ENCODE data around the gene TMEM117. TPM values are rescaled to one million over a fixed set of nuclear protein-coding genes. Genes with fewer than 3 reads are reported as not detected.

TMEM117 gene
- total RNA-seq, 2 experiments from 2014 or later: 0.95 to 0.96 TPM

DNA sequence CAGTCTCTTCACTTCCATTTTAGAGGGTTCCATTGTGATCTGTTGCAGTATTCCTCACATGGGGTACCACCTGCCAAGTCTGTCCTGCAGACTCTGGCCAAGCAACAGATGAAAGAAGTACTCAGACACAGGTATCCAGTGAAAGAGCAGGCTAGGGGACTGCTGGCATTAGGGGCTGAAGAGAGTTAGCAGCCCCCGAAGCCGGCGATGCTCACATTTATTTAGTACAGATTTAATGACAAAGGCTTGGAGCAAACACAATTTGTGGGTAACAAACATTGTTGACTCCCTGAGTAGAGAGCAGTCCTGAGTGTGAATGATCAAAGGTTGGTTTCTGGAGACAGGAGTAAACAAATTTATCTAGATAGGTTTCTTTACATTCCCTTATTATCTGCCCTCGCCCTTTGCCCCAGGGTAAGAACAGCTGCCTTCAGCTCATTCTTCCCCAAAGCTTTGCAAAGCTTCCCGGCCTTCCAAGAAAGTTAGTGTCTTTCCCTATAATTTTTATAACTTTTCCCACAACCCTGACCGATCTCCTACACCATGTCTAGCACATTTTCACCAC is 144.8 kb downstream of the TMEM117 start:
- CTCF ChIA-PET: no interaction called here
- no peak overlapping the region for H3K27ac Mint-ChIP-seq
- POLR2A ChIA-PET: no interaction called here
- ATAC-seq (no peak), DNase-seq (no peak)
- H3K27me3 Mint-ChIP-seq: no peaks in the 10 kb centered on the region
- intact Hi-C loops (cut with micrococcal nuclease): no loop called here
- peaks cover 16% of the 10 kb centered on the region for H3K9me3 Mint-ChIP-seq
- H3K4me3 Mint-ChIP-seq: no peak overlapping the region
- H3K36me3 Mint-ChIP-seq (ENCODE audit: low read depth): peaks cover 9% of the 10 kb centered on the region
- H3K4me1 Mint-ChIP-seq (ENCODE audit: low read depth): no peaks in the 10 kb centered on the region
- TF ChIP-seq, protein P1, sequence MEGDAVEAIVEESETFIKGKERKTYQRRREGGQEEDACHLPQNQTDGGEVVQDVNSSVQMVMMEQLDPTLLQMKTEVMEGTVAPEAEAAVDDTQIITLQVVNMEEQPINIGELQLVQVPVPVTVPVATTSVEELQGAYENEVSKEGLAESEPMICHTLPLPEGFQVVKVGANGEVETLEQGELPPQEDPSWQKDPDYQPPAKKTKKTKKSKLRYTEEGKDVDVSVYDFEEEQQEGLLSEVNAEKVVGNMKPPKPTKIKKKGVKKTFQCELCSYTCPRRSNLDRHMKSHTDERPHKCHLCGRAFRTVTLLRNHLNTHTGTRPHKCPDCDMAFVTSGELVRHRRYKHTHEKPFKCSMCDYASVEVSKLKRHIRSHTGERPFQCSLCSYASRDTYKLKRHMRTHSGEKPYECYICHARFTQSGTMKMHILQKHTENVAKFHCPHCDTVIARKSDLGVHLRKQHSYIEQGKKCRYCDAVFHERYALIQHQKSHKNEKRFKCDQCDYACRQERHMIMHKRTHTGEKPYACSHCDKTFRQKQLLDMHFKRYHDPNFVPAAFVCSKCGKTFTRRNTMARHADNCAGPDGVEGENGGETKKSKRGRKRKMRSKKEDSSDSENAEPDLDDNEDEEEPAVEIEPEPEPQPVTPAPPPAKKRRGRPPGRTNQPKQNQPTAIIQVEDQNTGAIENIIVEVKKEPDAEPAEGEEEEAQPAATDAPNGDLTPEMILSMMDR (IDR thresholded peaks at IDR 0.05): no peak

DNA sequence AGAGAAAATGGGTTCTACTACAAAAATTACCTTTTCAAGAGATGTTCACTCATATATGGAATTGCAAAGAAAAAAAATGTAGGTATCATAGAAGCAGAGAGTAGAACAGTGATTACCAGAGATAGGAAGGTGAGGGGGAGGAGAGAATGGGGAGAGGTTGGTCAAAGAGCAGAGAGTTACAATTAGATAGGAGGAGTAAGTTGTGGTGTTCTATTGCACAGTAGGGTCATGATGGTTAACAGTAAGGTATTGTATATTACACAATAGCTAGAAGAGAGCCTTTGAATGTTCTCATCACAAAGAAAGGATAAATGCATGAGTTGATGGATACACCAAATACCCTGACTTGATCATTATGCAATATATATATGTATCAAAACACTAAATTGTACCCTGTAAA is 145.8 kb downstream of the TMEM117 start:
- H3K27ac Mint-ChIP-seq: no peak overlapping the region
- ATAC-seq: no peak
- TF ChIP-seq, protein P1 (IDR thresholded peaks at IDR 0.05): no peak
- H3K9me3 Mint-ChIP-seq: peaks cover 10% of the 10 kb centered on the region
- ChIA-PET POLR2A (no interaction called here), CTCF (no interaction called here)
- H3K36me3 Mint-ChIP-seq (ENCODE audit: low read depth): peaks cover 3% of the 10 kb centered on the region
- H3K4me1 Mint-ChIP-seq (ENCODE audit: low read depth): no peaks in the 10 kb centered on the region
- no peaks in the 10 kb centered on the region for H3K27me3 Mint-ChIP-seq
- H3K4me3 Mint-ChIP-seq: no peak overlapping the region
- intact Hi-C loops (cut with micrococcal nuclease): no loop called here
- DNase-seq: no peak

DNA sequence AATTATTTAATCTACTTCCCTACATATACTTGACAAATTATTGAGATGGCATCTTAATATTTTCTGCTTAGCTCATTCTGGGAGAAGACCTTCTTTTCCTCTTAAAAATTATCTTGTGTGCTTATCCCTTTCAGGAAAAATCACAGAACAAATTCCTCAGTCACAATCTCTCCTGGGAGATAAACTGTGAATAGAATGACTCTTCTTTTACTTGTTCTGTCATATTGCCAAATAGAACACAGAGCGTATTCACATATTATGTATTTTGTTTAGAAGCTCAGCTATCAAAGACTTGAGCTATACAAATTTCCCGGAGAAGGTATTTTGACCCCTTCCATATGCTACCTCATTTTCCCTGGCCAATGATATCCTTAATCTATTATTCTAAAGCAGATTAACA is 146.7 kb downstream of the TMEM117 start:
- Mint-ChIP-seq H3K4me1 (ENCODE audit: low read depth) (no peaks in the 10 kb centered on the region), H3K27ac (no peak overlapping the region), H3K9me3 (peaks cover 10% of the 10 kb centered on the region), H3K36me3 (ENCODE audit: low read depth) (peaks cover 3% of the 10 kb centered on the region), H3K4me3 (no peak overlapping the region), H3K27me3 (no peaks in the 10 kb centered on the region)
- CTCF ChIA-PET: no interaction called here
- TF ChIP-seq, protein P1 (IDR thresholded peaks at IDR 0.05): no peak
- ATAC-seq (no peak), DNase-seq (no peak)
- intact Hi-C loops (cut with micrococcal nuclease): no loop called here
- POLR2A ChIA-PET: no interaction called here

DNA sequence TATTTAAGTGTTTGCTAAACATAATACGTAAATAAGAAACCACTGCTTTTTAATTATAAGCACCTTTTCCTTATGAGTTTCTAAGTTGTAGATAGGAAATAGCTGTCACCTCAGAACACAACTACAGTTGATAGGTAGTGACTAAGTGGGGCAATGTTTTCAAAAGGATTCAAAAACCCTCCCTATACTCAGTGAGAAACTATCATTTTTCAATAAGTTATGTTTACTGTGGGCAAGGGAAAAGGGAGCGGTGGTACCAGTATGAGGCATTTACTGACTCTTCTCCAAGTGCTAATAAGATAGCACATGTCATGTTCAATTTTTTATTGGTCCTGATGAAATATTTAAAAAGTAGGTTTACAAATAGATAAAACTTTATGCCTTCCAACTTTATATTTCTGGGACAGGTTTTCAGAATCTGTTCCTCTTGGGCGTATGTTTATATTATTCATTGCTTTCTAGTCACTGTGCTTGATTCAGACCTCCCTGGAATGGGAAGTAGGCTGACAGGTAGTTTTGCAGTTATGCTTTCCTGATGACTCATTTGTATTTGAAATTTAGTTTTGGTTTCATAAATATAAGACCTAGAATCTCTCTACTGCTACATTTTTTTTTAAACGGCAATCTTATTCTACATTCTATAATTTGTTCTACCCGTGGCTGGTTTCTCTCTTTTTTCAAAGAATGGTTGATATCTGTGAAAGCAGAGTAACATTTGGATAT is 153.1 kb downstream of the TMEM117 start:
- ChIA-PET CTCF (interaction anchor here (1.5 kb wide), 1 partner anchor 11 kb away, joined by 4 read pairs; no protein-coding TSS in a partner anchor), POLR2A (no interaction called here)
- DNase-seq (no peak), ATAC-seq (peak; percentile 34)
- TF ChIP-seq, protein P1 (IDR thresholded peaks at IDR 0.05): no peak
- intact Hi-C loops (cut with micrococcal nuclease): no loop called here
- Mint-ChIP-seq H3K27ac (no peak overlapping the region), H3K27me3 (no peaks in the 10 kb centered on the region), H3K36me3 (ENCODE audit: low read depth) (no peaks in the 10 kb centered on the region), H3K4me1 (ENCODE audit: low read depth) (peaks cover 8% of the 10 kb centered on the region), H3K4me3 (no peak overlapping the region), H3K9me3 (no peaks in the 10 kb centered on the region)

DNA sequence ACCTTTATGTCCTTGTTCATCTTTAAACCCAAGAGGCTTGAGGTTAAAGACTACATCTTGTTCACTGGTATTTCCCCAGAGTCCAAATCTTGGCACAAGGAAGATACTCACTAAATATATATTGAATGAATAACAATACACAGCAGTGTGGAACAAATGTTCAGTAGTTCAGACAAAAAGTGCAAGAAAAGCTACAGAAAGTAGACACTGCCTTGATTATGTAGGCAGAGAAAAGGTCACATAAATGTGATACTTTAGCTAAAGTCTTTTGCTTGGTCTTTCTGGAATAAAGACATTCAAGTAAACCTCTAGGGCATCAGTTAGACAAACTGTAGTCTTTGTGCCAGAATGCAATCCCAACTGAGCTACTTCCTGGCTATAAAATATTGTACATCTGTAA is 157.0 kb downstream of the TMEM117 start:
- Mint-ChIP-seq H3K9me3 (no peaks in the 10 kb centered on the region), H3K27me3 (no peaks in the 10 kb centered on the region), H3K4me3 (no peak overlapping the region), H3K36me3 (ENCODE audit: low read depth) (no peaks in the 10 kb centered on the region), H3K4me1 (ENCODE audit: low read depth) (peaks cover 8% of the 10 kb centered on the region), H3K27ac (no peak overlapping the region)
- no peak for ATAC-seq
- POLR2A ChIA-PET: no interaction called here
- intact Hi-C loops (cut with micrococcal nuclease): no loop called here
- CTCF ChIA-PET: no interaction called here
- TF ChIP-seq, protein P1 (IDR thresholded peaks at IDR 0.05): no peak
- no peak for DNase-seq

All from activated CD8-positive, alpha-beta T cell treated with anti-CD3 and anti-CD28 coated beads for 36 hours (primary cell).